HG02678 (cell line): ENCODE measurements around the gene LAMP1.
"Not testable (repeated sequence)": the region's sequence is repeated elsewhere in the genome, so short reads cannot be mapped to it uniquely, and the experiment has no call there.

Experiments used
- ATAC-seq: cut with Tn5 transposase; IDR thresholded peaks from one replicate; pipeline ENCODE4 v1.9.1; 2021; ENCODE audit warnings: mild to moderate bottlenecking, moderate library complexity; ENCODE audit not compliant: unreplicated experiment

Gene LAMP1

DNA sequence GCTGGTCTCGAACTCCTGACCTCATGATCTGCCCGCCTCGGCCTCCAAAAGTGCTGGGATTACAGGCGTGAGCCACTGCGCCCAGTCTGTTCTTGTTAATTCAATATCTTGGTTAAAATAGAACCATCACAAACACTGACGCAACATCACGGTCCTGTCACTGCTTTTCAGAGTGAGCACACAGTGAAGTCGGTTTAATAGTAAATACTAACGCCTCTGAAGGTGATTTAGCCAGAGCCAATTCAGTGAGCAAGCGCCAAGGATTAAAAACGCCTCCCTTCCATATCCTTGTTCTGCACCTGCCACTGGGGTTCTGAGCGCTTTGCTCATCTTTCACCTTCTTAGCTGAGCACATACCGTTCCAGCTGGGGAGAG, 30.3 kb downstream of the LAMP1 start:
- ATAC-seq = no peak

DNA sequence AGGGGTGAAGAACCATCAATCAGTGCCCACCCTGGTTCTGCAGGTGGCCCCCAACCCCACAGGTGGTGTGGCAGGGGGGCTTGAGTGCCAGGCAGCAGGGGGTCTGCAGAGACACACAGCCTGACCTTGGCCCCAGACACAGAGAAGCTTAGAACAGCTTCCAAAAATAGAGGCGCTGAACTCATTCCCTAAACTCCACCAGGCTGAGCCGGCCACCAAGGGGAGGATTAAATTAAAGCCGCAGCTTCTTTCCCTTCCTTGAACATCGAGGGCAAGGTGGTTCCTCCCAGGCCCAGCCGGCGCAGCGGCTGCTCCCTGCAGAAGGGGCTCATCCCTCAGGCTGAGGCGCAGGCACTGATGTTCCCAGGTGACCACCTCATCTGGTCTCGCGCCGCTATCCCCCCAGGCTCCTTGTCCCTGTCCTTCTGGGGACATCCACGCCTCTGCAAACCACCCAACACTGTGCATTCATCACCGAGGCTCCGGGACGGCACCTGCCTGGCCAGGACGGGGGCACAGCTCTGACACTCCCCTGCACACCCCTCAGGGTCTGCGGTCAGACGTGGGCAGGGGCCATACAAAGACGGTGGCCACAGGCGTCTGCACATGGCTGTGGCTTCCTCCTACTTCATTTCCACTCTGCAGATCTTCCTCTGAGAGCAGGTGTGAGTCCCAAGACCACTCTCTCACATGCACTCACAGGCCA, 30.9 kb downstream of the LAMP1 start:
- no peak for ATAC-seq

DNA sequence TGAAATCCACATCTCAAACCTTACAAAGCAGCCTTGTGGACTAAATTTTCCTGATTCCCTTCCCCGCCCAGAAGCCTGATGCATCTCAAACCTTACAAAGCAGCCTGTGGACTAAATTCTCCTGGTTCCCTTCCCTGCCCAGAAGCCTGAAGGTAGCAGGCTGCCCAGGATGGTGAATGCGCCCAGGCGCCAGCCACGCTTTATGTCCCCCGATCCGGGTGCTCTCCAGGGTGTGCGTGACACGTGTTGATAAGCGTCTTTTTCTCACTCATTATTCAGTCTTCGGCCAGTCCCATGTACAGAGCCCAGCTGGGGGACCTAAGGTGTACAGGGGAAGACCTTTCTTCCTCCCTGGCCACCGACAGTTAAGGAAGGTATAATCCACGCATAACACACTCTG, 31.8 kb downstream of the LAMP1 start:
- no peak for ATAC-seq

DNA sequence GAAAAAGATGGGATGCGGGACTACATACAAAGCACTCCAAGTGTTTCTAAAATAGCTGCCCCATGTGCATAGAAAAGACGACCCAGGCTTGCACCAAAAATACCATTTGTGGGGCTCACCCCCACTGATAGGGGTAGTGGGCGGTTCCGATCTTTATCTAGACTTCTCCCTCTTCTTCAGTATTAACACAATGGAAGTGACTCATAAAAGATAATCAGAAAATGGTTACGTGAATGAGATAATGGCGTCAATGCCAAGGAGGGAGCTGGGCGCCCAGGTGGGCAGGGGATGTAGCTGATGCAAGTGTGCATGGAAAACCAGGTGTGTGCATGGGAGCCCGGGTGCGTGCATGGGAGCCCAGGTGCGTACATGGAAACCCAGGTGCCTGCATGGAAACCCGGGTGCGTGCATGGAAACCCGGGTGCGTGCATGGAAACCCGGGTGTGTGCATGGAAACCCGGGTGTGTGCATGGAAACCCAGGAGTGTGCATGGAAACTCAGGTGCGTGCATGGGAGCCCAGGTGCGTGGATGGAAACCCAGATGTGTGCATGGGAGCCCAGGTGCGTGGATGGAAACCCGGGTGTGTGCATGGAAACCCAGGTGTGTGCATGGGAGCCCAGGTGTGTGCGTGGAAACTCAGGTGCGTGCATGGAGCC, 32.7 kb downstream of the LAMP1 start:
- ATAC-seq = no peak

DNA sequence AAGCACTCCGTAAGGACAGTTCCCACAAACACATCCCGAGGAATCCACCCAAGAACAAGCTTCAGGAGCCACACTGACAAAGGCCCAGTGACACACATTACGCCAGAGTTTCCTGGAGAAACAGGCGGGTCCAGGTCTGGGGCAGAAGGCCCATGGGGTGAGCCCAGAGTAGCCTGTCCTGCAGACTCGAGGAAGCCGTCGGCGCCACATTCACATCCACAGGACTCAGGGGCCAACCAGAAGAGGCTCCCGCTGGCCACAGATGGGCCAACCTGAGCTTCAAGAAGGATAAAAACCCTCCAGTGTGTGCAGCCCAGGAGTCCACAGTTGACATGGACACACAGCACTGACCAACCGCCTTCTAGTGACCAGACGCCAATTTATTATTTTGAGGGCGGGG, 35.6 kb downstream of the LAMP1 start:
- ATAC-seq = no peak

DNA sequence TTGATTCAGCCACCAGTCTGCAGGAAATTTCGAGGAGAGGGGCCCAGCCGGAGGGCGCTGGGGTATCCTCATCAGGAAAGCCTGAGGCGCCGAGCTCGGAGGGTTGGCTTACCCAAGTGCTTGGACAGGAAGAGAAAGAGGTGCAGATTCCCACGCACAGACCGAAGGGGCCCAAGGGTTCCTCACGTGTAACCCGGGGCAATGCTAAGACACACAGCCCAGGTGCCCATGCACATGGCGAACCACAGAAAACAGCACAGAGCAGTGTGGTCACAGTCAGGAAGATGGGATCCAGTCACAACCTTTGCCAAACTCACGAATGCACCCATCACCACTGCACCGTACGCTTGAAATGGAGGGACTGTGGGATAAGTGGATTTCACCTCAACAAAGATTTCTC, 36.0 kb downstream of the LAMP1 start:
- no peak for ATAC-seq

DNA sequence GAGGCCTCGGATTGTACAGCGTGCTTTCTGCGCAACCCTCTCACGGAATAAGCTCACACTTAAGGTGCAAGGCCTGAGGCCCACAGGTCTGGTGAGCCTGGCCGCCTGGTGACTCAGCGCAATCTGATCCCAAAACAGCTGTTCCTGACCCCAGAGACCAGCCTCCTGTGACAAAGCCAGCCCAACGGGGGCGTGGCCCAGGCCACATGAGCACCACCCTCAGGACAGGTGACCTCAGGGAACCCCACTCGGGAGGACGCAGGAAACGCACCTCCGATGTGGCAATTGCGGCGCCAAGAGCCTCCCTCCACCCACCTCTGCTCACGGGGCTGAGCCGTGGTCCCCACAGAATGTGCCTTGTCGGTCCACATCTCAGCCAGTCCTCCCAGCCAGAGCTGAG, 40.5 kb downstream of the LAMP1 start:
- no peak for ATAC-seq

DNA sequence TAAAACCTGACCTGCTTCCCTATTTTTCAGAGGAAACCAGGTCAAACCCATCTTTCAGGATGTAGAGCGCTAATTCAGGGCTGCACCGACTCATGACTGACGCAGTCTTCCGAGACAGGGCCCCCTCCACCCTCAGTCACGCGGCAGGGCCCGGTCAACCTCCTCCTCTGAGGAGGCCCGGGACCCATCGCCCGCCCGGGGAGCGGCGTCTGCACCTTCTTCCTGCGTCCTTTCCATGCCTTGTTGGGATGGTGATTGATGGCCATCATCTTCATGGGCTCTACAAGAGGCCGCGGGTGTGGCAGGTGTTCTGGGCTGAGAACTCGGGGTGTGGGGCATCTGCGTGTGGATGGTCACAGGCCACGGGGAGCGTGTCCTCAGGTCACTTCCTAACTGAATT, 40.9 kb downstream of the LAMP1 start:
- ATAC-seq = no peak

DNA sequence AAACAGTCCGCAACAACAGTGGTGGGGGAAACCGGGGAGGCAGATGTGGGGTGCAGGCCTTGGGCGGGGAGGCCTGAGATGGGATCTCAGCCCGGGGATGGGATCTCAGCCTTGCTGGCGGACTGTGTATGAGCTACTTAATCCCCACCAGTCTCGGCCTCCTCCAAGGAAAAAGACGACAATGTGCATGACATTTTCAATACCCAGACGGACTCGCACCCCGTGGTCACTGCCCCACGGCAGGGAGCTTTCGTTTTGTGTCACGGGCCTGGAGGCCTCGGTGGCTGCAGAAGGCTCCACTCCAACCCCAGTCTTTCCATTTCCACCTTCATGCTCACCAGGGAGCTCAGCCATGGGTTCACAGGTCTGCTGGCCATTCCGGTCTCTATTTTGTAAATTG, 41.4 kb downstream of the LAMP1 start:
- no peak for ATAC-seq

DNA sequence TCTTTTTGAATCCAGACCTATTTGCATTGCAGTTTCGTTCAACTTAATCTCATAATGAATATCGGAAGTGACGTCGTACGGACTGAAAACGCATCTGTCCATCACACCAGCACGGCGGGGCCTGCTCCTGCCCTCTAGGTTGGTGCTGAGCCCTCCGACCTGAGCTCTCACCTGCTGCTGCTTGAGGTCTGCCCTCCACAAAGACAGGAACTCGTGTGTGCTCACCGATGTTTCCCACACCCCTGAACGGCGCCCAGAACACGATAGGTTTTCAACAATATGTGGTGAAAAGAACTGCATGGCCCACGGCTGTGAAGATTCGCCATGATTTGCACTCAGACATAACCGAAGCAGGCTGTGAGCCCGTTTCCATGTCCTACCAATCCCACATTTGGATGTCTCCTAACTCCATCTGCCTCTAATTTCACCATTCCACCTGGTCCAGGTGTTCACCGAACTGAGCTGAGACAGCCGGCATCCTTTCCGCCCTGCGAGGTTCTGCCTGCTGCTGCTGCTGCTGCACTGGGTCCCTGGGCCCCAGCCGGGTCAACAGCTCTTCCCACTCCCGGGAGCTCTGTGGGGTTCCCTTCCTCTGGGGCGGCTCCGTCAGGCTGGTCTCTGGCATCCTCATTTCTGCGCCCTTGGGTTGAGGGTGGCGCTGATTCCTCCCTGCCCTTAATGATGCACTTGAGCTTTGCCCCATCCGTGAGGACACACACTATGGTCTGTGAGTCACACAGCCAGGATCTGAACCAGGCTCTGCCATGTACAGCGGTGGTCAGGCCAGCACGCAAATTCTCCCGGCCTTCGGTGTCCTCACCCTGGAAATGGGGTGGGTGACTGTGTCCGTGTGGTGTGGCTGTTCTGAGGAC, 46.0 kb downstream of the LAMP1 start:
- no peak for ATAC-seq

DNA sequence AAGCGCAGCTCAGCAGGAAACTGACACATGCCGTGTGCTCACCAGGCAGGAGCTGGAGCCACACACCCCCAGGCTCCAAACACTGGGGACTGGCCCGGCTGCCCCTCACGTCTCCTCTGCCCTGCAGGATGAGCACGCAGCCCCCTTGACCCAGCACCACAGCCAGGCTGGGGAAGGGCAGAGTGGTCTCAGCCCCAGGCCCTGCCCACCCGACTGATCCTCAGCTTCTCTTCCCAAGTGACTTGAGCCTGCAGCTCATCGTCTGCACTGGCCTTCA, 46.6 kb downstream of the LAMP1 start:
- no peak for ATAC-seq

DNA sequence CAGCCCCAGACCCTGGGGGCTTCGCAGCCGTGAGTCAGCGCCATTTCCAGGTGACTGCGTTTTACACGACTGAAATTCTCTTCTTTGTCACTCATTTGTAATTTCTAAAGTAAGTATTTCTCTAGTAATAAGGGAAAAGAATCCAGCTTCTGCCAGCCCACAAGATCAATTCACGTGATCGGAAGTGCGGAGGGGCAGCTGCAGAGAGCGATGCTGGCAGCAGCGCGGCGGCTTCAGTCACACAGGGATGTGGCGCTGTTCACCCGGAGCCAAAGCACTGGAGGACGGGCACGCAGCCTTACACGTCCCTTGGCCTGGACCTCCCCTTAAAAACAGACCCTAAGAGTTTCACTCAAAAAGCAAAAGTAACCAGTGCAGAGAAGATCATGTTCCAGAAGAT, 48.4 kb downstream of the LAMP1 start:
- no peak for ATAC-seq

DNA sequence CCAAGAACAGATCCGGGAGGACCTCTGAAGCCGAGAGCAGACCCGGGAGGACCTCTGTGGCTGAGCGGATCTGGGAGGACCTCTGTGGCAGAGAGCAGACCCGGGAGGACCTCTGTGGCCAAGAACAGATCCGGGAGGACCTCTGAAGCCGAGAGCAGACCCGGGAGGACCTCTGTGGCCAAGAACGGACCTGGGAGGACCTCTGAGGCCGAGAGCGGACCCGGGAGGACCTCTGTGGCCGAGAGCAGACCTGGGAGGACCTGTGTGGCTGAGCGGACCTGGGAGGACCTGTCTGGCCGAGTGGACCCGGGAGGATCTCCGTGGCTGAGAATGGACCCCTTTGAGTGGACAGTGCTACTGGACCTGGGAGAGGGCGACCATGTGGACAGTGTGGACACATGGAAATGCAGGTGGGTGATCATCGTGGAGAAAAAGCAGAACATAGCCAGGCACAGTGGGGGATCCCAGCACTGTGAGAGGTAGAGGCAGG, 50.7 kb downstream of the LAMP1 start:
- ATAC-seq = not testable (repeated sequence)

DNA sequence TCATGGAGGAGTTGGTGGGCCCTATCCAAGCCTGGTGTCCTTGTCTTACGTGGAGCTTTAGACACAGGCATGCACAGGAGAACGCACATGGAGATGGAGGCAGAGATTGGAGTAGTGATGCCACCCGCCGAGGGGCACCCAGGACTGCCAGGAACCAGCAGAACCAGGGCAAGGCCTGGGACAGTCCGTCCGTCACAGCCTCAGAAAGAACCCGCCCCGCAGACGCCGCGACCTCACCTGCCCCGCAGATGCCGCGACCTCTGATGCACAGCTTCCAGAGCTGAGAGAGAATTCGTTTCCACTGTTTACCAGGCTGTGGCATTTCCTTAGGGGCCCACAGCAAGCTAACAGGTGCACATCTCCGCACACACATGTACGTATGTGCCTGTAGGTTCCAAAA, 51.6 kb downstream of the LAMP1 start:
- ATAC-seq = no peak

DNA sequence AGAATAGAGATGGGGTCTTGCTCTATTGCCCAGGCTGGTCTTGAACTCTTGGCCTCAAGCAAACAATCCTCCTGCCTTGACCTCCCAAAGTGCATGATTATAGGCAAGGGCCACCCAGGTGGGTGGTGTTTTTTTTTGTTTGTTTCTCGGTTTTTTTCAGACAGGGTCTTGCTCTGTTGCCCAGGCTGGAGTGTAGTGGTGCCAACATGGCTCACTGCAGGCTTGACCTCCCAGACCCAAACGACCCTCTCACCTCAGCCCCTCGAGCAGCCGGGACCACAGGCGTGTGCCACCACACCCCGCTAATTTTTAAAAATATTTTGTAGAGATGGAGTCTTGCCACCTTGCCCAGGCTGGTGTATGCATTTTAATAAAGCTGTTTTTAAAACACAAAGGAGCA, 52.0 kb downstream of the LAMP1 start:
- ATAC-seq = no peak

DNA sequence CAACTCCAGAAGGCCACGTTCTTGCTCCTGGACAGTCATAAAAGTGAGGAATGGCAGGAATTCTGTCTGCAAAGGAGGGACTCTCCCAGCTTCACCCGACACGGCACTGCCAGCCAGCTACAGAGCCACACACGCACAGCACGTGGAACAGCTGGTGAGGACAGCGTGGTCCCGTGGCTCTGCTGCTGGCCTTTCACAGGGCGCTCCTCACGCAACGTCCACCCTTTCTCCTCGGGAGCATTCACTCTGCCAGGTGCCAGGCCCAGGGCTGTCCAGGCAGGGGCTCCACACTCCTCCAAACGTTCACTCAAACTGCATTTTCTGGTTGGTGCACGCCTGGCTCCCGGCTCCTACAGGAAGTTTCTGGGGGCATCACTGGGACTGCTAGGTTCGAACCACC, 52.5 kb downstream of the LAMP1 start:
- ATAC-seq = no peak

DNA sequence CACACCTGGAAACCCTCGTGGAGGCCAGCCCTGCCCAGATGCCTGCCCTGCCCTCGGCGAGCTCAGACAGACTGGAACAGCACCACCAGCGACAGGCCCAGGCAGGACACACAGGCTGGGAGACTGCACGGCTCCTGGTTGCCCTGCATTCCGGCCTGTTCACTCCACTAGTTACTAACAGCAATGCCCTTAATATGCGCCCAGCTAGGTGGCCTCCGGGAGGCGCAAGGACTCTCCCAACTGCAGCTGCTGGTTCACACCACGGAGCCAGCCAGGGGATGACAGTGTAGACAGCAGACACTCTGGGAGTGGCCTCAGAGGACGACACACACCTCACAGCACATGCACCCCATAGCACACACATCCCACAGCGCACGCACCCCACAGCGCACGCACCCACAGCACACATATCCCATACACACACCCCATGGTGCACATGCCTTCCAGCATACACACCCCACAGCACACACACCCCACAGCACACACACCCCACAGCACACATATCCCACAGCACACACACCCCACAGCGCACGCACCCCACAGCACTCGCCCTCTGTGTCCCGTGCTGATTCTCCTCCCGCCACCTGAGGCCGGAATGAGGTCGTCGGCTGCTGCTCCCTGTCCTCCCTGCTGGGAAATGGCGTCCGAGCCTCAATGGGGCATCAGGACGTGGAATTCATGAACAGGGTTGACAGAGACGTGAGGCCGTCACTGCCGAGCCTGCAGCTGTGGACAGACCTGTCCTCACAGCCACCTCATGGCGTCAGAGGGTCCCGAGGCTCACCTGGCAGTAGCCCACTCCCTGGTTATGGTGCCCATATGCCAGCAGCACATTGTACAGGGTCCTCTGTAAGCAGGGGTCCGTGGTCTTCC, 53.3 kb downstream of the LAMP1 start:
- ATAC-seq = no peak

DNA sequence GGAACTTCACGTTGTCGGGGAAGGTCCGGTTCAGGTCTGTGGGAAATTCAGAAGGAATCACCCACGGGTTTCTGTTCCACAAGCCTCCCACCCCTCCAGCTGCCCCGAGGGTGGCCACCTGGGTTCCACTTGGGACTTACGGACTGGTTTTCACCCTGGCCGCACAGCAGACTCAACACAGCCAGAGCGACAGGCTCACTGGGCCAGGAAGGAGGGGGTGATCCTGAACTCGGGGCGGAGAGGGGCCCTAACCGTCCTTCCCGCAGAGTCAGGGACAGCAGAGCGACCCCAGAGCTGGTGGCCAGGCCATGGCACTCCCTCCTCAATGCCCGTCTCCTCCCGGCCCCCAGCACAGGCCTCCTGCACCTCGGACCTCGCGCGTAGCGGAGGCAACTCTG, 53.9 kb downstream of the LAMP1 start:
- no peak for ATAC-seq

DNA sequence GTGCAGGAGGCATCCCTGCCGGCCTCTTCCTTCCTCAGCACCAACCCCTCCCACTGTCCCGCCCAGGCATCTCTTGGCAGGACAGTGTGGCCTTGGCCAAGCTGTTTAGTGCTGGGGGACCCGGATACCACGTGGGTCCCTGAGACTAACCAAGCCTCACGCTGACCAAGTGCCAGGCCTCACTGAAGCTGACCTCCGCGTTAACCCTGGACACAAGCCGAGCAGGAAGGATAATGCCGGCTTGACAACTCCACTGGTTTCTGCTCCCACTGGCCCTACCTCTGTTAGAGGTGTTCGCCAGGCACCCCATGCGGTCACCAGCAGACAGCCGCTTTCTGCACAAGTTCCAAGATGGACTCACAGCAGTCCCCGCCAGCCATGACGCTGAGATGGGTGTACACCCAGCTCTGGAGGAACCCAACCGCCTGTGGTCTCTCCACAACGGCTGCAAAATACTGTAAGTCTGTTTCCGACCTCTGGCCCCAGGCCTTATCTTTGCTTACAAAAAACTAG, 54.5 kb downstream of the LAMP1 start:
- no peak for ATAC-seq

DNA sequence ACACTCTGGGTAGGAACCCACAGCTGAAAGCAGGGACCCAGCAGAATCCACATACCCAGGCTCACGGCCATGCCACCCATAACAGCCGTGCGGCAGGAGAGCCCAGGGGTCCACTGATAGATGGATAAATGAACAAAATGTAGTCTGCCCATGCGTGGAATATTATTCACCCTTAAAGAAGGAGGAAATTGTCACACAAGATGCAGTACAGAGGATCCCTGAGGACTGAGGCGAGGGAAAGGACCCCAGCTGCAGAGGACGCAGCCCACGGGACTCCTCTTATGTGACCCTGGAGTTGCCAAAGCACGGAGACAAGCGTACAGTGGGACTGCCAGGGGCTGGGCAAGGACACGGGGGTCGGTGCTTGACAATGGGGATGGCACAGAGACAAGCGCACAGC, 56.2 kb downstream of the LAMP1 start:
- no peak for ATAC-seq
